Measurements from ENCODE around the gene KPNA3.
"Not testable (repeated sequence)": the region's sequence is repeated elsewhere in the genome, so short reads cannot be mapped to it uniquely, and the experiment has no call there.

KPNA3 gene

GRCh38 chr13:49827891-49828290 is 35.4 kb upstream of the KPNA3 start:
- Histone ChIP-seq H3K4me1 (ENCODE audit: control insufficient read depth, insufficient read depth, low read length) (no peaks in the 10 kb centered on the region), H3K9me3 (ENCODE audit: control insufficient read depth, insufficient read depth, low read length) (no peaks in the 10 kb centered on the region), H3K27ac (ENCODE audit: low read depth, low read length) (no peak overlapping the region), H3K27me3 (ENCODE audit: control insufficient read depth, insufficient read depth, low read length) (no peaks in the 10 kb centered on the region), H3K36me3 (ENCODE audit: control insufficient read depth, insufficient read depth, low read length) (no peaks in the 10 kb centered on the region), H3K9ac (ENCODE audit: low read depth, low read length) (no peak overlapping the region), H3K4me3 (ENCODE audit: low read depth, low read length) (no peak overlapping the region)

GRCh38 chr13:49827336-49827735 is 34.9 kb upstream of the KPNA3 start:
- Histone ChIP-seq H3K4me1 (ENCODE audit: control insufficient read depth, insufficient read depth, low read length) (no peaks in the 10 kb centered on the region), H3K4me3 (ENCODE audit: low read depth, low read length) (no peak overlapping the region), H3K36me3 (ENCODE audit: control insufficient read depth, insufficient read depth, low read length) (no peaks in the 10 kb centered on the region), H3K27me3 (ENCODE audit: control insufficient read depth, insufficient read depth, low read length) (no peaks in the 10 kb centered on the region), H3K9ac (ENCODE audit: low read depth, low read length) (no peak overlapping the region), H3K9me3 (ENCODE audit: control insufficient read depth, insufficient read depth, low read length) (no peaks in the 10 kb centered on the region), H3K27ac (ENCODE audit: low read depth, low read length) (no peak overlapping the region)

- Histone ChIP-seq H3K27ac (ENCODE audit: low read depth, low read length) (no peak overlapping the region), H3K36me3 (ENCODE audit: control insufficient read depth, insufficient read depth, low read length) (no peaks in the 10 kb centered on the region), H3K4me1 (ENCODE audit: control insufficient read depth, insufficient read depth, low read length) (no peaks in the 10 kb centered on the region), H3K4me3 (ENCODE audit: low read depth, low read length) (no peak overlapping the region), H3K9ac (ENCODE audit: low read depth, low read length) (no peak overlapping the region), H3K27me3 (ENCODE audit: control insufficient read depth, insufficient read depth, low read length) (no peaks in the 10 kb centered on the region), H3K9me3 (ENCODE audit: control insufficient read depth, insufficient read depth, low read length) (no peaks in the 10 kb centered on the region)
Measured at GRCh38 chr13:49821216-49822009, 28.9 kb upstream of the KPNA3 start.

- no peaks in the 10 kb centered on the region for H3K9me3 ChIP-seq (ENCODE audit: control insufficient read depth, insufficient read depth, low read length)
- no peak overlapping the region for H3K27ac ChIP-seq (ENCODE audit: low read depth, low read length)
Measured at GRCh38 chr13:49820591-49821215, 28.2 kb upstream of the KPNA3 start.

GRCh38 chr13:49816047-49816446 is 23.6 kb upstream of the KPNA3 start:
- not testable (repeated sequence) for H3K36me3 ChIP-seq (ENCODE audit: control insufficient read depth, insufficient read depth, low read length); H3K27me3 ChIP-seq (ENCODE audit: control insufficient read depth, insufficient read depth, low read length); H3K9ac ChIP-seq (ENCODE audit: low read depth, low read length); H3K27ac ChIP-seq (ENCODE audit: low read depth, low read length); H3K9me3 ChIP-seq (ENCODE audit: control insufficient read depth, insufficient read depth, low read length); H3K4me1 ChIP-seq (ENCODE audit: control insufficient read depth, insufficient read depth, low read length); H3K4me3 ChIP-seq (ENCODE audit: low read depth, low read length)

More at GRCh38 chr13:49820591-49821215, 28.2 kb upstream of the KPNA3 start:
- Histone ChIP-seq H3K36me3 (ENCODE audit: control insufficient read depth, insufficient read depth, low read length) (no peaks in the 10 kb centered on the region), H3K27me3 (ENCODE audit: control insufficient read depth, insufficient read depth, low read length) (no peaks in the 10 kb centered on the region), H3K4me3 (ENCODE audit: low read depth, low read length) (no peak overlapping the region), H3K4me1 (ENCODE audit: control insufficient read depth, insufficient read depth, low read length) (no peaks in the 10 kb centered on the region), H3K9ac (ENCODE audit: low read depth, low read length) (no peak overlapping the region)

- Histone ChIP-seq H3K4me1 (ENCODE audit: control insufficient read depth, insufficient read depth, low read length) (peaks cover 3% of the 10 kb centered on the region; the same call in 1 of the 2 replicates), H3K9me3 (ENCODE audit: control insufficient read depth, insufficient read depth, low read length) (no peaks in the 10 kb centered on the region), H3K36me3 (ENCODE audit: control insufficient read depth, insufficient read depth, low read length) (no peaks in the 10 kb centered on the region), H3K4me3 (ENCODE audit: low read depth, low read length) (no peak overlapping the region), H3K27me3 (ENCODE audit: control insufficient read depth, insufficient read depth, low read length) (no peaks in the 10 kb centered on the region), H3K27ac (ENCODE audit: low read depth, low read length) (no peak overlapping the region), H3K9ac (ENCODE audit: low read depth, low read length) (no peak overlapping the region)
Measured at GRCh38 chr13:49814551-49815270, 22.2 kb upstream of the KPNA3 start.

GRCh38 chr13:49812812-49813211 is 20.3 kb upstream of the KPNA3 start:
- no peaks in the 10 kb centered on the region for H3K27me3 ChIP-seq (ENCODE audit: control insufficient read depth, insufficient read depth, low read length)
- H3K27ac ChIP-seq (ENCODE audit: low read depth, low read length), result no peak overlapping the region
- no peaks in the 10 kb centered on the region for H3K36me3 ChIP-seq (ENCODE audit: control insufficient read depth, insufficient read depth, low read length)
- H3K9me3 ChIP-seq (ENCODE audit: control insufficient read depth, insufficient read depth, low read length), result no peaks in the 10 kb centered on the region
- no peak overlapping the region for H3K4me3 ChIP-seq (ENCODE audit: low read depth, low read length)
- peaks cover 3% of the 10 kb centered on the region; the same call in 1 of the 2 replicates for H3K4me1 ChIP-seq (ENCODE audit: control insufficient read depth, insufficient read depth, low read length)
- no peak overlapping the region for H3K9ac ChIP-seq (ENCODE audit: low read depth, low read length)

- Histone ChIP-seq H3K9ac (ENCODE audit: low read depth, low read length) (no peak overlapping the region), H3K36me3 (ENCODE audit: control insufficient read depth, insufficient read depth, low read length) (no peaks in the 10 kb centered on the region), H3K4me3 (ENCODE audit: low read depth, low read length) (no peak overlapping the region), H3K9me3 (ENCODE audit: control insufficient read depth, insufficient read depth, low read length) (no peaks in the 10 kb centered on the region), H3K27ac (ENCODE audit: low read depth, low read length) (peak overlapping the region; percentile 72), H3K4me1 (ENCODE audit: control insufficient read depth, insufficient read depth, low read length) (peaks cover 3% of the 10 kb centered on the region; the same call in 1 of the 2 replicates), H3K27me3 (ENCODE audit: control insufficient read depth, insufficient read depth, low read length) (no peaks in the 10 kb centered on the region)
Measured at GRCh38 chr13:49811527-49811908, 19.0 kb upstream of the KPNA3 start.

- Histone ChIP-seq H3K27ac (ENCODE audit: low read depth, low read length) (peak overlapping the region; percentile 72), H3K9me3 (ENCODE audit: control insufficient read depth, insufficient read depth, low read length) (no peaks in the 10 kb centered on the region), H3K27me3 (ENCODE audit: control insufficient read depth, insufficient read depth, low read length) (no peaks in the 10 kb centered on the region), H3K4me3 (ENCODE audit: low read depth, low read length) (no peak overlapping the region), H3K36me3 (ENCODE audit: control insufficient read depth, insufficient read depth, low read length) (no peaks in the 10 kb centered on the region), H3K4me1 (ENCODE audit: control insufficient read depth, insufficient read depth, low read length) (peaks cover 3% of the 10 kb centered on the region; the same call in 1 of the 2 replicates), H3K9ac (ENCODE audit: low read depth, low read length) (no peak overlapping the region)
Measured at GRCh38 chr13:49810567-49811526, 18.4 kb upstream of the KPNA3 start.

GRCh38 chr13:49807681-49808080 is 15.2 kb upstream of the KPNA3 start:
- no peaks in the 10 kb centered on the region for H3K36me3 ChIP-seq (ENCODE audit: control insufficient read depth, insufficient read depth, low read length)
- no peaks in the 10 kb centered on the region for H3K27me3 ChIP-seq (ENCODE audit: control insufficient read depth, insufficient read depth, low read length)
- H3K9ac ChIP-seq (ENCODE audit: low read depth, low read length), result no peak overlapping the region
- H3K4me1 ChIP-seq (ENCODE audit: control insufficient read depth, insufficient read depth, low read length), result peaks cover 3% of the 10 kb centered on the region; the same call in 1 of the 2 replicates
- no peaks in the 10 kb centered on the region for H3K9me3 ChIP-seq (ENCODE audit: control insufficient read depth, insufficient read depth, low read length)
- no peak overlapping the region for H3K4me3 ChIP-seq (ENCODE audit: low read depth, low read length)
- no peak overlapping the region for H3K27ac ChIP-seq (ENCODE audit: low read depth, low read length)

All from HUES48 (cell line).